Ascending aorta (tissue), 2 donors: ENCODE data around the gene LRP2. TPM values are rescaled to one million over a fixed set of nuclear protein-coding genes. Genes with fewer than 3 reads are reported as not detected.

Experiments used
- DNase-seq, 2 donors: peaks; one replicate each; pipeline ENCODE4 v3.0.0-alpha.2; 2019; ENCODE audit warnings: low spot score in 2 of 2
- H3K27ac ChIP-seq, 2 donors: fragments of 200-600 bp; sonication (generic); one replicate each; pipeline ENCODE4 v1.5.1; 2016 to 2017; ENCODE audit warnings: mild to moderate bottlenecking in 1 of 2
- H3K27me3 ChIP-seq: fragments of 200-600 bp; sonication (generic); one replicate; pipeline ENCODE4 v1.5.1; 2017
- H3K36me3 ChIP-seq, 2 donors: fragments of 200-600 bp; sonication (generic); one replicate each; pipeline ENCODE4 v1.5.1; 2016
- H3K4me1 ChIP-seq, 2 donors: fragments of 200-600 bp; sonication (generic); one replicate each; pipeline ENCODE4 v1.5.1; 2016 to 2017; ENCODE audit warnings: mild to moderate bottlenecking in 1 of 2
- H3K4me3 ChIP-seq, 2 donors: fragments of 200-600 bp; sonication (generic); one replicate each; pipeline ENCODE4 v1.5.1; 2016 to 2017; ENCODE audit warnings: mild to moderate bottlenecking in 1 of 2
- H3K9me3 ChIP-seq, 2 donors: fragments of 200-600 bp; sonication (generic); one replicate each; pipeline ENCODE4 v1.5.1; 2016
- intact Hi-C: fragments of 100-400 bp; cut with DNase I; formaldehyde crosslinking; loops from one replicate; pipeline ENCODE4 v1.15.1; 2023
- total RNA-seq: library from RNA; depleted of rRNA; stranded (reverse); fragments of >200 nt; gene quantifications from one replicate; pipeline ENCODE4 v1.1.0, GENCODE V29; 2016
- TF ChIP-seq, protein P1 (sequence below), 3 experiments: fragments of 200-600 bp in 2 of 3; fragments of 450-650 bp in 1 of 3; sonication (generic) in 2 of 3; IDR thresholded peaks; one replicate each; pipeline ENCODE4 v1.5.1; 2016 to 2019; ENCODE audit warnings: antibody characterized with exemption in 3 of 3, mild to moderate bottlenecking in 1 of 3, moderate library complexity in 1 of 3

LRP2 gene
- total RNA-seq, 1 donor from 2014 or later, result not detected

DNA sequence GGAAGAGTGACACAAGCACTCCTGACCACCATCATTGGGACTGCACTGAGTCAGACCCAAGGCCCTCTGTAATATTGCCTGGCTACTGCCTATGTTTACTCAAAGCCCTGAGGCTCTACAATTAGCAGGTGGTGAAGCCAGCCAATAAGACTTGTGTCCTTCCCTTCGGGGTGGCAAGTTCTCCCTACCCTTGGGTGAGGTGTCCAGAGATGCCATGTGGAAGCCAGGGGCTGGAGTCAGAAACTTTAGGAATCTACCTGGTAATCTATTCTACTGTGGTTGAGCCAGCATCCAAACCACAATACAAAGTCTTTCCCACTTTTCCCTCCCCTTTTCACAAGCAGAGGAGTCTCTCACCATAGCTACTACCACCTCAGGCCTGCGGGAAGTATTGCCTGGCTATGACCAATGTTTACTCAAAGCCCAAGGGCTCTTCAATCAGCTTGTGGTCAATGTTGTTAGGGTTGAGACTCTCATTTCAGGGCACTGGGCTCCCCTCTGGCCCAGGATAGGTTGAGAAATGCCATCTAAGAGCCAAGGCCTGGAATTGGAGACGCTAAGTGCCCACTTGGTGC lies 275.4 kb downstream of the LRP2 start:
- Histone ChIP-seq H3K27ac (no peak overlapping the region), H3K27me3 (no peaks in the 10 kb centered on the region), H3K4me3 (no peak overlapping the region), H3K4me1 (no peaks in the 10 kb centered on the region), H3K9me3 (no peaks in the 10 kb centered on the region), H3K36me3 (no peaks in the 10 kb centered on the region)
- intact Hi-C loops, result no loop called here
- no peak for DNase-seq
- TF ChIP-seq, protein P1, sequence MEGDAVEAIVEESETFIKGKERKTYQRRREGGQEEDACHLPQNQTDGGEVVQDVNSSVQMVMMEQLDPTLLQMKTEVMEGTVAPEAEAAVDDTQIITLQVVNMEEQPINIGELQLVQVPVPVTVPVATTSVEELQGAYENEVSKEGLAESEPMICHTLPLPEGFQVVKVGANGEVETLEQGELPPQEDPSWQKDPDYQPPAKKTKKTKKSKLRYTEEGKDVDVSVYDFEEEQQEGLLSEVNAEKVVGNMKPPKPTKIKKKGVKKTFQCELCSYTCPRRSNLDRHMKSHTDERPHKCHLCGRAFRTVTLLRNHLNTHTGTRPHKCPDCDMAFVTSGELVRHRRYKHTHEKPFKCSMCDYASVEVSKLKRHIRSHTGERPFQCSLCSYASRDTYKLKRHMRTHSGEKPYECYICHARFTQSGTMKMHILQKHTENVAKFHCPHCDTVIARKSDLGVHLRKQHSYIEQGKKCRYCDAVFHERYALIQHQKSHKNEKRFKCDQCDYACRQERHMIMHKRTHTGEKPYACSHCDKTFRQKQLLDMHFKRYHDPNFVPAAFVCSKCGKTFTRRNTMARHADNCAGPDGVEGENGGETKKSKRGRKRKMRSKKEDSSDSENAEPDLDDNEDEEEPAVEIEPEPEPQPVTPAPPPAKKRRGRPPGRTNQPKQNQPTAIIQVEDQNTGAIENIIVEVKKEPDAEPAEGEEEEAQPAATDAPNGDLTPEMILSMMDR (IDR thresholded peaks at IDR 0.05), result no peak

DNA sequence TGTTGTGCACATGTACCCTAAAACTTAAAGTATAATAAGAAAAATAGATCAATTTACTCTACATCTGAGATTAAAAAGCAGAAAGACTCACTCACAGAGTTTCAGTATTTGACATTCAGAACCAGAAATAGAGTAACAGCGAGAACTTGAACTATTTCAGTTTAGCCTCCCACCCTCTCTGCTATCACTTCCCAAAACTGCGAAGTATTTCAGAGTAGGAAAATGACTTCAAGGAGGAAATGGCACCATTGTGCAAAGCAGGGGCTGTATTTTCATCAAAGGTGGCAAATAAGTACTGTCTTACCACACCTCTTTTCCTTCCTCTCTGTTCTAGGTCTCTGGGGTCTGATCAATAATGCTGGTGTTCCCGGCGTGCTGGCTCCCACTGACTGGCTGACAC lies 279.3 kb downstream of the LRP2 start:
- TF ChIP-seq, protein P1 (IDR thresholded peaks at IDR 0.05), result no peak
- no peak for DNase-seq
- H3K27me3 ChIP-seq, result no peaks in the 10 kb centered on the region
- H3K36me3 ChIP-seq, result no peaks in the 10 kb centered on the region
- H3K4me1 ChIP-seq, result no peaks in the 10 kb centered on the region
- intact Hi-C loops, result no loop called here
- no peak overlapping the region for H3K27ac ChIP-seq
- H3K9me3 ChIP-seq, result no peaks in the 10 kb centered on the region
- no peak overlapping the region for H3K4me3 ChIP-seq

DNA sequence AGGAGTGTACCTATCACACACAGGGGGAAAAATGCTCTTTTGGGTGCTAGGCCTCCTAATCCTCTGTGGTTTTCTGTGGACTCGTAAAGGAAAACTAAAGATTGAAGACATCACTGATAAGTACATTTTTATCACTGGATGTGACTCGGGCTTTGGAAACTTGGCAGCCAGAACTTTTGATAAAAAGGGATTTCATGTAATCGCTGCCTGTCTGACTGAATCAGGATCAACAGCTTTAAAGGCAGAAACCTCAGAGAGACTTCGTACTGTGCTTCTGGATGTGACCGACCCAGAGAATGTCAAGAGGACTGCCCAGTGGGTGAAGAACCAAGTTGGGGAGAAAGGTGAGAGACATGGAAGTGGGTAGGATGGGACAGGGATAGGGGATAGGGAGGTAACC lies 280.8 kb downstream of the LRP2 start:
- H3K9me3 ChIP-seq, result no peaks in the 10 kb centered on the region
- H3K27ac ChIP-seq, result no peak overlapping the region
- intact Hi-C loops, result no loop called here
- DNase-seq, result no peak
- H3K27me3 ChIP-seq, result no peaks in the 10 kb centered on the region
- TF ChIP-seq, protein P1 (IDR thresholded peaks at IDR 0.05), result no peak
- H3K4me3 ChIP-seq, result no peak overlapping the region
- H3K4me1 ChIP-seq, result no peaks in the 10 kb centered on the region
- no peaks in the 10 kb centered on the region for H3K36me3 ChIP-seq

DNA sequence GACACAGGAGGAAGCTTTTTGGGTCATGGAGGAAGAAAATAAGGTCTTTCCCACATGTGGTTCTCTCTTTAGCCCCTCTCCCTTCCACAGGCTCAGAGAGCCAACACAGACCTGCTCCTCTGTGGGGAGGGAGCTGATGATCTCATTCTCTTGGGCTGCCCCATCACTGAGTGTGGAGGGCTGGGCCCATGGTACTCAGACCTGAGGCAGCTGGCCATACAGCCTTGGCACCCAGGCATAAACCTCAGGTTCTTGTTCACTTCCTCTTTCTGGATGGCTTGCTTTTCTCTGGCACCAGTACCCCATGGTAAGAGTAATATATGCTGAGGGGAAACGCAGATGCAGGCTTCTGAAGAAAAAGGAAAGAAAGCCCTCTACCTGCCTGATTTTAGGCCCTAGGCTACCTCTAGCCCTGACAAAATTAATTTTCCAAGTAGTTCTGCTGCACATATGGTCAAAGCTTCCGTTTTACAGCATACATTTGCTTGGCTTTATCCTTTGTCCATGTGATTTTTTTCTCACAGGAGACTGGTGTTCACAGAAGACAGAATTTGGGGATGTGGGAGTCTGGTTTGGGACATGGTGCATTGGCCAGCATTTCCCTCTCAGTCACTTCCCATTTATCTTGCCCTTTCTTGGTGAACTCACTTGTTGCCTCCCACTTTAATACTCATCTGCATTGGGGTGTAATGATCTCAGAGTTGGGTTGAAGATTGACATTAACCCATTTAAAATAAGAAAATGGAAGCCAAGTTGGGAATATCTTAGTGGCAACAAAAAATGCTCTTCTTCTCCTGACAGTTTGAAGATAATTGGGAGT lies 281.9 kb downstream of the LRP2 start:
- no peaks in the 10 kb centered on the region for H3K9me3 ChIP-seq
- no peaks in the 10 kb centered on the region for H3K4me1 ChIP-seq
- H3K27me3 ChIP-seq, result no peaks in the 10 kb centered on the region
- no peak overlapping the region for H3K27ac ChIP-seq
- TF ChIP-seq, protein P1 (IDR thresholded peaks at IDR 0.05), result no peak
- H3K36me3 ChIP-seq, result no peaks in the 10 kb centered on the region
- intact Hi-C loops, result no loop called here
- H3K4me3 ChIP-seq, result no peak overlapping the region
- no peak for DNase-seq

GRCh38 chr2:169077674-169078240 lies 284.6 kb downstream of the LRP2 start:
- Histone ChIP-seq H3K9me3 (no peaks in the 10 kb centered on the region), H3K36me3 (no peaks in the 10 kb centered on the region), H3K27ac (no peak overlapping the region), H3K27me3 (no peaks in the 10 kb centered on the region), H3K4me1 (no peaks in the 10 kb centered on the region), H3K4me3 (no peak overlapping the region)
- TF ChIP-seq, protein P1 (IDR thresholded peaks at IDR 0.05), result no peak
- no peak for DNase-seq
- intact Hi-C loops, result no loop called here

Other genes starting within 250 kb of the LRP2 start
- gene BBS5, start 117.0 kb upstream of the LRP2 start, total RNA-seq, result 1.5 TPM
- gene KLHL41, start 147.2 kb upstream of the LRP2 start, total RNA-seq, result 0.21 TPM
- 5.5 TPM for gene FASTKD1, start 211.3 kb upstream of the LRP2 start, total RNA-seq
- 30.2 TPM for gene PPIG, start 221.8 kb upstream of the LRP2 start, total RNA-seq